ENCODE data around the gene KLHL8. TPM values are rescaled to one million over a fixed set of nuclear protein-coding genes. Genes with fewer than 3 reads are reported as not detected.

Gene KLHL8
- total RNA-seq, 1 donor from 2014 or later, result 12.9 TPM

DNA sequence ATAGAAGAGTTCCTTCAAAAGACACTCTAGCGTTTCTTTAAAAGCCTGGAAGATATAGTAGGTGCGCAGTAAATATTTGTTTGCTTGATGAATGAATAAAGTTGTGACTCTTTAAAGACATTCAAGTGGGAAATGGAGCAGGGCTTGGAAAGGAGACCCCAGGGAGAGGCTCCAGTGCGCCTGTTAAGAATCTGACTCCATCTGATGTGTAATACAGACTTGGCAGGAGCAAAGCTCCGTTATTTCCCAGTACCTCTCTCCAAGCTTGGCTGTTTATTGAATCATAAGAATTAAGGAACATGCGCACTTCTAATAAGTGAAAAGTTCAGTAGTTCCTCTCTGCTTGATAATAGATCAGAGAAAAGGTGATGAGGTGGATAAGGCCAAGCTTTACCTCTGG, 18.8 kb upstream of the KLHL8 start:
- no peak overlapping the region for H3K4me3 ChIP-seq (ENCODE audit: low read depth, low read length)
- no peaks in the 10 kb centered on the region for H3K36me3 ChIP-seq (ENCODE audit: control insufficient read depth, insufficient read depth, low read length)
- DNase-seq (ENCODE audit: low read depth) (no peak), FAIRE-seq (no peak)
- no peaks in the 10 kb centered on the region for H3K27me3 ChIP-seq (ENCODE audit: control insufficient read depth, insufficient read depth, low read length)
- TF ChIP-seq, protein P1, sequence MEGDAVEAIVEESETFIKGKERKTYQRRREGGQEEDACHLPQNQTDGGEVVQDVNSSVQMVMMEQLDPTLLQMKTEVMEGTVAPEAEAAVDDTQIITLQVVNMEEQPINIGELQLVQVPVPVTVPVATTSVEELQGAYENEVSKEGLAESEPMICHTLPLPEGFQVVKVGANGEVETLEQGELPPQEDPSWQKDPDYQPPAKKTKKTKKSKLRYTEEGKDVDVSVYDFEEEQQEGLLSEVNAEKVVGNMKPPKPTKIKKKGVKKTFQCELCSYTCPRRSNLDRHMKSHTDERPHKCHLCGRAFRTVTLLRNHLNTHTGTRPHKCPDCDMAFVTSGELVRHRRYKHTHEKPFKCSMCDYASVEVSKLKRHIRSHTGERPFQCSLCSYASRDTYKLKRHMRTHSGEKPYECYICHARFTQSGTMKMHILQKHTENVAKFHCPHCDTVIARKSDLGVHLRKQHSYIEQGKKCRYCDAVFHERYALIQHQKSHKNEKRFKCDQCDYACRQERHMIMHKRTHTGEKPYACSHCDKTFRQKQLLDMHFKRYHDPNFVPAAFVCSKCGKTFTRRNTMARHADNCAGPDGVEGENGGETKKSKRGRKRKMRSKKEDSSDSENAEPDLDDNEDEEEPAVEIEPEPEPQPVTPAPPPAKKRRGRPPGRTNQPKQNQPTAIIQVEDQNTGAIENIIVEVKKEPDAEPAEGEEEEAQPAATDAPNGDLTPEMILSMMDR (IDR thresholded peaks at IDR 0.05; ENCODE audit: insufficient read depth, low read length, severe bottlenecking), result no peak

DNA sequence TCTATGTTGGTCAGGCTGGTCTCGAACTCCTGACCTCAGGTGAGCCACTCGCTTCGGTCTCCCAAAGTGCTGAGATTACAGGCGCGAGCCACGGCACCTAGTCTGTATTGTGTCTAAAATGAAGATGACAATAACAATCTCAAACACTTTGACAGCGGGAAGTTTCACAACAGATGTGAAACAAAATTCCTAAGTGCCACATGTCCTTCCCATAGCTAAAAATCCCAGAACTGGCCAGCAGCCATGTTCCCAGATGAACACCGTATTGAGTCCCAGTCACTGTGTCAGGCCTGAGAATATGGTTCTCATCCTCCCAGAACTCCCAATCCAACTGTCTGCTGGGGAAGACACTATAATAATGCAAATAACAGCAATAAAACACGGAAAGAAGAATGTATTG, 16.4 kb upstream of the KLHL8 start:
- no peak for FAIRE-seq

DNA sequence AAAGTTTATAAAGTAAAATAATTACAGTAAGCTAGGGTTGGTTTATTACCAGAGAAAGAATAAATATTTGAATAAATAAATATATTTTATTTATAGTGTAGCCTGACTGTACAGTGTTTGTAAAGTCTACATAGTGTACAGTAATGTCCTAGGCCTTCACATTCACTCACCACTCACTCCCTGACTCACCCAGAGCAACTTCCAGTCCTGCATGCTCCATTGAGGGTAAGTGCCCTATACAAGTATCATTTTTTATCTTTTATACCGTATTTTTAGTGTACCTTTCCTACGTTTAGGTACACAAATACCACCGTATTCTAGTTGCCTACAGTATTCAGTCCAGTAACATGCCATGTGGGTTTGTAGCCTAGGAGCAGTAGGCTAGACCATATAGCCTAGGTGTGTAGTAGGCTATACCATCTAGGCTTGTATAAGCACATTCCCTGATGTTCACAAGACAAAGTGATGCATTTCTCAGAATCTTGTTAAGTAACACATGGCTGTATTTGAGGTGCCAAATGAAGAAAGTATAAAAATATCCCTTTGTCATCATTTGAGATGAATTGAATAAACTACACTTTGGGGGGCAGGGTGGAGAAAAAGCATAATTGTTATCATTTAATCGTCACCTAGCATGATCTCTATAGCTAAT, 14.7 kb upstream of the KLHL8 start:
- peak; percentile 65 for DNase-seq (ENCODE audit: low read depth)
- Histone ChIP-seq H3K4me3 (ENCODE audit: low read depth, low read length) (no peak overlapping the region), H3K27me3 (ENCODE audit: control insufficient read depth, insufficient read depth, low read length) (peaks cover 1% of the 10 kb centered on the region), H3K36me3 (ENCODE audit: control insufficient read depth, insufficient read depth, low read length) (no peaks in the 10 kb centered on the region)
- FAIRE-seq, result no peak
- TF ChIP-seq, protein P1 (IDR thresholded peaks at IDR 0.05; ENCODE audit: insufficient read depth, low read length, severe bottlenecking), result no peak

More for the DNA sequence above, 16.4 kb upstream of the KLHL8 start:
- TF ChIP-seq, protein P1 (IDR thresholded peaks at IDR 0.05; ENCODE audit: insufficient read depth, low read length, severe bottlenecking), result no peak
- no peaks in the 10 kb centered on the region for H3K36me3 ChIP-seq (ENCODE audit: control insufficient read depth, insufficient read depth, low read length)
- no peak for DNase-seq (ENCODE audit: low read depth)
- no peak overlapping the region for H3K4me3 ChIP-seq (ENCODE audit: low read depth, low read length)
- no peaks in the 10 kb centered on the region for H3K27me3 ChIP-seq (ENCODE audit: control insufficient read depth, insufficient read depth, low read length)

DNA sequence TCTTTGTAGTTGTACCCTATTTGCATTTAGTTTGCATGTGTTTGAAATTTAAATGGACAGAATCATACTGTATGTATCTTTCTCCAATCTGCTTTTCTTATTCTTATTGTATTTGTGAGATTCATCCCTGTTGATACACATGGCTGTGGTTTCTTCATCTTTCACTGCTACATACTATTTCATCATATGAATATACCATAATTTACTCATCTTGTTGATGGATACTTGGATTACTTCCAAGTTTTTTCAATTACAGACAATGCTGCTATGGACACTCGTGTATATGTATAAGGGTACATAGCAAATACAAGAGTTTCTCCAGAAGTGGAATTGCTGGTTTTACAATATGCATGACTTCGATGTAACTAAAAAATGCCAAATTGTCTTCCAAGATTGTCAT, 11.8 kb upstream of the KLHL8 start:
- DNase-seq (ENCODE audit: low read depth), result peak; percentile 78
- H3K4me3 ChIP-seq (ENCODE audit: low read depth, low read length), result no peak overlapping the region
- H3K27me3 ChIP-seq (ENCODE audit: control insufficient read depth, insufficient read depth, low read length), result peaks cover 4% of the 10 kb centered on the region
- FAIRE-seq, result no peak
- H3K36me3 ChIP-seq (ENCODE audit: control insufficient read depth, insufficient read depth, low read length), result no peaks in the 10 kb centered on the region
- TF ChIP-seq, protein P1 (IDR thresholded peaks at IDR 0.05; ENCODE audit: insufficient read depth, low read length, severe bottlenecking), result no peak

DNA sequence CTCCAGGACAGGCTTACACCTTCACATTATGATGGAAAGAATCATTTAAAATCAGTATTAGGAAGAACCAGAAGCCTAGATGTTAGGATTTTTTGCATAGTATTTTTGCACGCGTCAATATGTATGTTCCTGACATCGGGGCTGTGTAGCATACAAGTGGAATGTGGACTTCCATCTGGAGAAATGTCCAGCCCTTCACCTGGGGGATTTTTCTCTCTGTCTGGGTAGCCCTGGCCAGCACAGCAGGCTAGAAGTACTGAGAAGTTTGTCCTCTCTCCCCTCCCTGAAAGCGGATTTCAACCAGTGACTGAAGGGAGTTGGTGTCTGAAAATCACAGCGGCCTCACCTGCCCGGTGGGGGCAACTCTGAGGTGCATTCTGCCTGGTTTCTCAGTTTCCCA, 10.4 kb upstream of the KLHL8 start:
- FAIRE-seq (no peak), DNase-seq (ENCODE audit: low read depth) (no peak)
- TF ChIP-seq, protein P1 (IDR thresholded peaks at IDR 0.05; ENCODE audit: insufficient read depth, low read length, severe bottlenecking), result no peak
- Histone ChIP-seq H3K36me3 (ENCODE audit: control insufficient read depth, insufficient read depth, low read length) (no peaks in the 10 kb centered on the region), H3K27me3 (ENCODE audit: control insufficient read depth, insufficient read depth, low read length) (peaks cover 4% of the 10 kb centered on the region), H3K4me3 (ENCODE audit: low read depth, low read length) (no peak overlapping the region)

DNA sequence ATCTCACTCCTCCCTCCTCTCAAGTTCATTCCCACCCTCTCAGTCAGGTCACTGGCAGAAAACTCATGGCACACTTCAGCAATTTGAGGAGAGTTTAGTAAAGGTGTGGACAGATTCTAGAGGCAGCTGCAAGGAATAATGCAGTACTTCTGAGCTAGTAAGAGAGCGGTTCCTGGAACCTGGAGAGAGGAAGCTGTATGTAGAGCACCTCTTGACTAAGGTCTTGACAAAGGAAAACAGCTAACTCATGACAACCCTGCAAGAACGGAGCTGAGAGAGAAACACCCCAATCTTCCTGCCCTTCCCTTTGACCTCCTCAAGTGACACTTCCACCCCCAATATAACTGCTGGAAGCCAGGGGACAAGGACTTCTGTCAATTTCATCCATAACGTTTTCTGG, 9.6 kb upstream of the KLHL8 start:
- Histone ChIP-seq H3K27me3 (ENCODE audit: control insufficient read depth, insufficient read depth, low read length) (peaks cover 4% of the 10 kb centered on the region), H3K36me3 (ENCODE audit: control insufficient read depth, insufficient read depth, low read length) (no peaks in the 10 kb centered on the region), H3K4me3 (ENCODE audit: low read depth, low read length) (no peak overlapping the region)
- FAIRE-seq (no peak), DNase-seq (ENCODE audit: low read depth) (no peak)
- TF ChIP-seq, protein P1 (IDR thresholded peaks at IDR 0.05; ENCODE audit: insufficient read depth, low read length, severe bottlenecking), result no peak

Data from bronchial epithelial cell (primary cell).